Hepatocyte (in vitro differentiated cells): ENCODE results near the gene TBCD.

Experiments
- CTCF ChIP-seq: fragments of 200-600 bp; sonication (generic); IDR thresholded peaks from 2 replicates; pipeline ENCODE4 v1.5.1; 2016; ENCODE audit warnings: antibody characterized with exemption, mild to moderate bottlenecking; ENCODE audit not compliant: poor library complexity
- EZH2phosphoT487 ChIP-seq: fragments of 200-600 bp; sonication (generic); IDR thresholded peaks from one replicate; pipeline ENCODE4 v1.6.1; 2018; ENCODE audit warnings: antibody characterized with exemption, mild to moderate bottlenecking, low read depth, moderate library complexity; ENCODE audit not compliant: unreplicated experiment, severe bottlenecking

DNA sequence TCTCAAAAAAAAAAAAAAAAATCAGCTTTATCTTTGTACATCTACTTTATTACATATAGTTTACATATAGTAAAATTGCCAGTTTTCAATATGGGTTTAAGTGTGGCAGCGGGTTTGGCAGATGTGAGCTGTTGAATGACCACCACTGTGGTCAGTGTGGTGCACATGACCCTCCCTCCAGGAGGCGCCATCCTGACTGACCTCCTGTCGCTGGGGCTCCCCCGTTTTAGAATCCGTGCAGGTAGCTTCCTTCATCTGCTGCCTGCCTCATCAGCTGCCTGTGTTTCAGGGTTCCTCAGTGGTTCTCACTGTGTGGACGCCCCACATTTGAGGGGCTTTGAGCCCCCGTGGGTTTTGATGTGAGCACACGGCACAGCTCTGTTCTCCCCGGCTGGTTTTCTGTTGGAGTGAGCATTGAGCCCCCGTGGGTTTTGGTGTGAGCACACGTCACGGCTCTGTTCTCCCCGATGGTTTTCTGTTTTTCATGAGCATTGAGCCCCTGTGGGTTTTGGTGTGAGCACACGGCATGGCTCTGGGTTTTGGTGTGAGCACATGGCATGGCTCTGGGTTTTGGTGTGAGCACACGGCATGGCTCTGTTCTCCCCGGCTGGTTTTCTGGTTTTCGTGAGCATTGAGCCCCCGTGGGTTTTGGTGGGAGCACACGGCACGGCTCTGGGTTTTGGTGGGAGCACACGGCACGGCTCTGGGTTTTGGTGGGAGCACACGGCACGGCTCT, 145.8 kb downstream of the TBCD start:
- TF ChIP-seq CTCF (no peak), EZH2phosphoT487 (no peak)
